Neuronal stem cell (in vitro differentiated cells): Measurements from ENCODE around the gene TRIM63.

Experiments used
- DNase-seq: peaks from one replicate; pipeline ENCODE4 v3.0.0-alpha.2; 2013; ENCODE audit warnings: low spot score
- H2AFZ ChIP-seq: one replicate; pipeline ENCODE4 v1.6.1; 2013; ENCODE audit warnings: mild to moderate bottlenecking, low read length, inconsistent platforms
- H2AK5ac ChIP-seq: 2 replicates; pipeline ENCODE4 v1.6.1; 2013; ENCODE audit warnings: low read depth, mild to moderate bottlenecking, inconsistent platforms, low read length, moderate library complexity, mixed read lengths
- H2BK120ac ChIP-seq: 2 replicates; pipeline ENCODE4 v1.6.1; 2013; ENCODE audit warnings: low read depth, mild to moderate bottlenecking, inconsistent platforms, low read length, moderate library complexity, mixed read lengths
- H2BK12ac ChIP-seq: one replicate; pipeline ENCODE4 v1.6.1; 2013; ENCODE audit warnings: low read length, inconsistent platforms
- H2BK15ac ChIP-seq: 2 replicates; pipeline ENCODE4 v1.6.1; 2013; ENCODE audit warnings: mild to moderate bottlenecking, low read length, inconsistent platforms, mixed read lengths
- H2BK5ac ChIP-seq: one replicate; pipeline ENCODE4 v1.6.1; 2013; ENCODE audit warnings: inconsistent platforms, mild to moderate bottlenecking, low read length, moderate library complexity
- H3K14ac ChIP-seq: one replicate; pipeline ENCODE4 v1.6.1; 2013; ENCODE audit warnings: low read length, inconsistent platforms
- H3K18ac ChIP-seq: 2 replicates; pipeline ENCODE4 v1.6.1; 2013; ENCODE audit warnings: low read length, inconsistent platforms
- H3K23ac ChIP-seq: 2 replicates; pipeline ENCODE4 v1.6.1; 2013; ENCODE audit warnings: low read depth, mild to moderate bottlenecking, mixed read lengths, low read length, inconsistent platforms; ENCODE audit not compliant: poor library complexity
- H3K27ac ChIP-seq: replicated peaks from 3 replicates; pipeline ENCODE4 v1.5.1; 2013; ENCODE audit warnings: low read length, inconsistent platforms
- H3K27me3 ChIP-seq, 3 experiments: 2 replicates each; pipeline ENCODE4 v1.6.1; 2013; ENCODE audit warnings: low read length in 3 of 3, mild to moderate bottlenecking in 2 of 3, inconsistent platforms in 1 of 3, low read depth in 1 of 3, mixed read lengths in 1 of 3, moderate library complexity in 1 of 3; ENCODE audit not compliant: control insufficient read depth in 3 of 3, insufficient read depth in 3 of 3
- H3K36me3 ChIP-seq, 2 donors: replicated peaks in 1 of 2; 2 replicates each; pipeline ENCODE4 v1.6.1; 2013; ENCODE audit warnings: low read length in 2 of 2; ENCODE audit not compliant: control insufficient read depth in 2 of 2, insufficient read depth in 2 of 2
- H3K4ac ChIP-seq: 2 replicates; pipeline ENCODE4 v1.6.1; 2013; ENCODE audit warnings: inconsistent platforms, mild to moderate bottlenecking, low read length, moderate library complexity
- H3K4me1 ChIP-seq, 2 donors: 1 replicate in 1 of 2; 2 replicates in 1 of 2; pipeline ENCODE4 v1.6.1; 2013; ENCODE audit warnings: low read length in 2 of 2, low read depth in 1 of 2; ENCODE audit not compliant: control insufficient read depth in 2 of 2, insufficient read depth in 1 of 2
- H3K4me2 ChIP-seq: one replicate; pipeline ENCODE4 v1.6.1; 2013; ENCODE audit warnings: mild to moderate bottlenecking, low read length, inconsistent platforms; ENCODE audit not compliant: insufficient read depth, poor library complexity, severe bottlenecking
- H3K4me3 ChIP-seq, 2 donors: 2 replicates each; pipeline ENCODE4 v1.5.1; 2013; ENCODE audit warnings: low read length in 2 of 2, mild to moderate bottlenecking in 2 of 2, inconsistent platforms in 1 of 2, moderate library complexity in 1 of 2
- H3K79me1 ChIP-seq: one replicate; pipeline ENCODE4 v1.6.1; 2013; ENCODE audit warnings: low read depth, mild to moderate bottlenecking, inconsistent platforms, low read length, moderate library complexity
- H3K9ac ChIP-seq: one replicate; pipeline ENCODE4 v1.6.1; 2013; ENCODE audit warnings: mild to moderate bottlenecking, low read depth, low read length, inconsistent platforms; ENCODE audit not compliant: poor library complexity
- H3K9me3 ChIP-seq, 2 donors: replicated peaks in 1 of 2; 2 replicates each; pipeline versions ENCODE3 to v1.6.1; 2013; ENCODE audit warnings: low read length in 2 of 2, mild to moderate bottlenecking in 2 of 2, inconsistent platforms in 1 of 2, low read depth in 1 of 2, mixed read lengths in 1 of 2, moderate library complexity in 1 of 2; ENCODE audit not compliant: control insufficient read depth in 2 of 2, insufficient read depth in 1 of 2
- H4K8ac ChIP-seq: one replicate; pipeline ENCODE4 v1.6.1; 2013; ENCODE audit warnings: low read depth, mild to moderate bottlenecking, inconsistent platforms, low read length, moderate library complexity
- H4K91ac ChIP-seq: one replicate; pipeline ENCODE4 v1.6.1; 2013; ENCODE audit warnings: low read length, low read depth, mild to moderate bottlenecking, inconsistent platforms; ENCODE audit not compliant: poor library complexity
- WGBS, 2 donors: extraction: QIAGEN DNeasy Blood & Tissue Kit; methylation state at CpG; one replicate each; pipeline ENCODE4 v1.1.7; 2013; ENCODE audit warnings: missing lambda C conversion rate in 2 of 2, mixed read lengths in 1 of 2; ENCODE audit not compliant: insufficient read length in 2 of 2, insufficient replicate concordance in 1 of 2; ENCODE audit errors: extremely low coverage in 2 of 2; 5-methylcytosine and 5-hydroxymethylcytosine counted together

Gene TRIM63

GRCh38 chr1:26029054-26029863, 38.2 kb downstream of the TRIM63 start:
- Histone ChIP-seq H3K9me3 (no peaks in the 10 kb centered on the region), H2AK5ac (peak overlapping the region; percentile 63), H3K27ac (no peak overlapping the region), H4K8ac (no peak overlapping the region), H2BK5ac (no peak overlapping the region), H3K4me3 (no peak overlapping the region), H2BK120ac (no peak overlapping the region), H3K27me3 (peaks cover 0 to 17% (median 3%) of the 10 kb centered on the region in 3 experiments), H2BK15ac (no peak overlapping the region), H3K4ac (no peak overlapping the region), H3K4me2 (no peak overlapping the region), H3K14ac (peak overlapping the region; percentile 87), H3K79me1 (no peaks in the 10 kb centered on the region), H3K4me1 (peaks cover 1 to 2% of the 10 kb centered on the region in 2 donors), H3K18ac (peak overlapping the region; percentile 59), H2BK12ac (no peak overlapping the region), H3K36me3 (no peaks in the 10 kb centered on the region), H3K23ac (peak overlapping the region; percentile 44), H4K91ac (no peak overlapping the region), H3K9ac (no peak overlapping the region), H2AFZ (no peak overlapping the region)
- no CpG with 5 or more reads among the region's 15 CpGs for WGBS, 2 donors
- no peak for DNase-seq

- Histone ChIP-seq H3K27ac (no peak overlapping the region), H3K14ac (no peak overlapping the region), H3K79me1 (no peaks in the 10 kb centered on the region), H4K8ac (peak overlapping the region; percentile 73), H3K4me2 (no peak overlapping the region), H4K91ac (peak overlapping the region; percentile 57), H2BK5ac (peak overlapping the region; percentile 30), H3K36me3 (no peaks in the 10 kb centered on the region), H3K27me3 (peaks cover 0 to 9% (median 2%) of the 10 kb centered on the region in 3 experiments), H2BK12ac (no peak overlapping the region), H2AK5ac (peak overlapping the region; percentile 5), H3K18ac (peak overlapping the region; percentile 33), H2BK120ac (no peak overlapping the region), H2BK15ac (peak overlapping the region; percentile 16), H3K9ac (peak overlapping the region; percentile 73), H3K4ac (no peak overlapping the region), H3K23ac (peak overlapping the region; percentile 14), H3K9me3 (no peaks in the 10 kb centered on the region), H3K4me3 (no peak overlapping the region), H3K4me1 (peaks cover 1 to 2% of the 10 kb centered on the region in 2 donors), H2AFZ (no peak overlapping the region)
- no CpG with 5 or more reads among the region's 8 CpGs for WGBS, 2 donors
- no peak for DNase-seq
Measured at GRCh38 chr1:26028490-26028980, 38.9 kb downstream of the TRIM63 start.

- Histone ChIP-seq H2AFZ (no peak overlapping the region), H3K14ac (no peak overlapping the region), H3K4me2 (no peak overlapping the region), H3K79me1 (no peaks in the 10 kb centered on the region), H3K36me3 (no peaks in the 10 kb centered on the region), H3K4ac (no peak overlapping the region), H4K91ac (peak overlapping the region; percentile 57), H3K4me1 (peaks cover 1 to 2% of the 10 kb centered on the region in 2 donors), H4K8ac (peak overlapping the region; percentile 73), H3K9ac (peak overlapping the region; percentile 73), H3K23ac (peak overlapping the region; percentile 14), H2BK5ac (peak overlapping the region; percentile 30), H2AK5ac (peak overlapping the region; percentile 5), H2BK12ac (no peak overlapping the region), H3K18ac (peak overlapping the region; percentile 33), H2BK120ac (no peak overlapping the region), H3K4me3 (no peak overlapping the region), H3K9me3 (no peaks in the 10 kb centered on the region), H3K27me3 (peaks cover 0 to 8% (median under 1%) of the 10 kb centered on the region in 3 experiments), H2BK15ac (peak overlapping the region; percentile 16), H3K27ac (no peak overlapping the region)
- DNase-seq = no peak
- WGBS, 2 donors = no CpG with 5 or more reads among the region's 3 CpGs
Measured at GRCh38 chr1:26027716-26028489, 39.5 kb downstream of the TRIM63 start.

- Histone ChIP-seq H2BK120ac (no peak overlapping the region), H2AK5ac (no peak overlapping the region), H2AFZ (no peak overlapping the region), H3K36me3 (no peaks in the 10 kb centered on the region), H4K8ac (no peak overlapping the region), H3K27ac (no peak overlapping the region), H3K4me3 (no peak overlapping the region), H2BK15ac (no peak overlapping the region), H3K4me2 (no peak overlapping the region), H3K9ac (no peak overlapping the region), H3K14ac (no peak overlapping the region), H4K91ac (no peak overlapping the region), H3K9me3 (no peaks in the 10 kb centered on the region), H2BK5ac (no peak overlapping the region), H3K23ac (no peak overlapping the region), H3K18ac (no peak overlapping the region), H3K79me1 (no peaks in the 10 kb centered on the region), H3K4ac (no peak overlapping the region), H3K27me3 (peaks cover 0 to 8% (median 0%) of the 10 kb centered on the region in 3 experiments), H3K4me1 (peaks cover 7 to 16% of the 10 kb centered on the region in 2 donors), H2BK12ac (no peak overlapping the region)
- no CpG with 5 or more reads among the region's 5 CpGs for WGBS, 2 donors
- no peak for DNase-seq
Measured at GRCh38 chr1:26025517-26025916, 41.9 kb downstream of the TRIM63 start.
